ENCODE results near the gene ROS1.

Gene ROS1

DNA sequence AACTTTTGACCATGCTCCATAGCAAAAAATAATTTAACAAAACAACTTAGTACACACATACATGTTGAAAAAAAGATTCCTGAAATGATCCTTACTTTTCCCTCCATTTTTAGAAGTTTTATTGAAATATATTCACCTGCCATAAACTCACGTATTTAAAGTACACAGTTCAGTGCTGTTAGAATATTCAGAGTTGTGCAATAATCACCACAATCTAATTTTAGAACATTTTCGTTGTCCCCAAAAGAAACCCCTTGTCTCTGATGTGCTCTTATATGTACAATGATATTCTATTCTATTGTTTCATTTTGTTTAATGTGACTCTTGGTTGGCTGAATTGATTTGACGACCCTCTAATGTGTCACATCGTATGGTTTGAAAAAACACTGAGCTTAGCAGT, 15.9 kb downstream of the ROS1 start:
- TF ChIP-seq GATA1 (IDR thresholded peaks at IDR 0.05; ENCODE audit: low read depth, low read length) (no peak), POLR2A (IDR thresholded peaks at IDR 0.05; ENCODE audit: low read length) (no peak)
- DNase-seq = no peak

DNA sequence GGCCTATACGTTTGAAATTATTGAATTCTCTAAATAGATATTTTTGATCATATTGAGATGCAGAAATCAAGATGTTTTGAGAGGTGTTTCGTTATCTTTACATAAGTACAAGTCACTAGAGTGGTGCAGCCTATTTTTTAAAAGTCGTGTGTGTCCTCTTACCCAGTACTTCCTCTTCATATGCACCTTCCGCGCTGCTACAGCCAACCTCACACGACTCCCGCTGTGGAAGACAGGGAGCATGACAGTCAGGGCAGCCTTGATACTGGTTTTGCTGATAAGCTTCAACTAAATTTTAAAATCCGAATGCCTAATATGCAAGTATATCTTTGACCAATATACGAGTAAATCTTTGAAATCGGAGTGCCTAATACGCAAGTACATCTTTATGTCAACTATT, 16.3 kb downstream of the ROS1 start:
- no peak for TF ChIP-seq GATA1 (IDR thresholded peaks at IDR 0.05; ENCODE audit: low read depth, low read length)
- no peak for TF ChIP-seq POLR2A (IDR thresholded peaks at IDR 0.05; ENCODE audit: low read length)
- DNase-seq = no peak

DNA sequence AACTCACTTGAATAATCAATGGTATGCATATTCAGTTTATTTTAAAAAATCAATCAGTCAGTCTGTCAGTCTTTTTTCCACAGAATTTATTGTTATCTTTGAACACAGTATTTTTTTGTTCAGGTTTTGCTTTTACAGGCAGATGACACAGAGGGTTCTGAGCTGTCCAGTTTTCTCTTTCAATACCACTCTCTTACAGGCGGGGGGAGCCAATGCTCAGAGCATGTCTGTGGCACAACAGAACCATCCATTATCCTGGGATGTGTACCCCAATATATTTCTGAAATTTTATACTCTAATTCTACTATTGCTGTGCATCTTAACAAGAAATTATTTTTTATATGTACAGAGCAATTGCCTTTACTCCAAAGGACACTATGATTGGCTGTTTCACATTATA, 21.2 kb downstream of the ROS1 start:
- TF ChIP-seq GATA1 (IDR thresholded peaks at IDR 0.05; ENCODE audit: low read depth, low read length) = no peak
- no peak for TF ChIP-seq POLR2A (IDR thresholded peaks at IDR 0.05; ENCODE audit: low read length)
- peak in 1 of 2 experiments; percentile 4 for DNase-seq

DNA sequence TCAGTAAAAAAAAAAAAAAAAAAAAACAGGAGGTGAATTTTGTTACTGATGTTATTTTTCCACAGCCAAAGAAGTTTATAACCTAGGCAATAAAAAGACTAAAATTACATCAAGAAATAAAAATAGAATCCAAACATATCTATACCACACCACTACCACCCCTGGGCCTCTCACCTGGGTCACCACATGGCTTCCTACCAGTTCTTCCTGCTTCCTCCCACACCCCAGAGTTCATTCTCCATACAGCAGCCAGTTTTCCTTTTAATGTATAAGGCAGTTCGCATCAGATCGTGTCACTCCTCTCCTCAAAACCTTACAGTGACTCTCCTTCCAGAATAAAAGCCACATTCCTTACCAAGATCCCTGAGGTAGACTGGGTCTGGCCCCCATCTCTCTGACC, 23.9 kb downstream of the ROS1 start:
- TF ChIP-seq POLR2A (IDR thresholded peaks at IDR 0.05; ENCODE audit: low read length) (no peak), GATA1 (IDR thresholded peaks at IDR 0.05; ENCODE audit: low read depth, low read length) (no peak)
- no peak for DNase-seq

DNA sequence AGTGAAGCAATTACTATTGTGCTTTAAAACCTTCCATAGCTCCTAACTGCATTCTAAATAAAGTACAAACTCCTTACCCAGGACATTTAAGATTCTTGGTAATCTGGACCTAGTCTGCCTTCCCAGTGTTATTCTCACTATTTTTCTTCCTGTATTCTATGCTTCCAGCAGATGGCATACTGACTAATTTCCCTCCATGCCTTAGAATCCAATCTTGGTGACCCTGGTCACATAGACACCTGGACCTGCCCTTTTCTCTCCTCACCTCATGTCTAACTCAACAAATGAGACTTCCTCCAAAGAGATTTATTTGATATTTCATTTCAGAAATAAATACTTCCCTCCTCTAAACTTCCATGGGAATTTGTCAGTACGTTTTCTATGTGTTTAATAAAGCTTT, 25.8 kb downstream of the ROS1 start:
- TF ChIP-seq POLR2A (IDR thresholded peaks at IDR 0.05; ENCODE audit: low read length) = no peak
- no peak for TF ChIP-seq GATA1 (IDR thresholded peaks at IDR 0.05; ENCODE audit: low read depth, low read length)
- peak in 1 of 2 experiments; percentile 1 for DNase-seq

DNA sequence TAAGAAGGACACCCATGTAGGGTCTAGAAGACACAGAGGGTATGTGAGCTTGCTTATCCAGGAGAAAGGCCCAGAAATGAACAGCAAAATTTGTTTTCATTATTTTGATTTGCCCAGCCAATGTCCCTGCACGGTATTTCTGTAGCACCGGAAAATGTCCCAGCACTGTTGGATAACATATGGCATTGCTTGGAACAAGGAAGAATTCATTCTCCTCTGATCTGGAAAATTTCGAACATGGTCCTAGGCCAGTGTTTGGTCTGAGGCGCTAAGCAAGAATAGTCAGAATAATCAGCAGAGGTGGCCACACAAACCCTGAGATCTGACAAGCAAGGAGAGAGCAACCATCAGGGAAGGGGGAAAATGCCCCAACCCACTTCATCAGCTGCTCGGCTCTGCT, 26.6 kb downstream of the ROS1 start:
- DNase-seq = no peak
- no peak for TF ChIP-seq POLR2A (IDR thresholded peaks at IDR 0.05; ENCODE audit: low read length)
- no peak for TF ChIP-seq GATA1 (IDR thresholded peaks at IDR 0.05; ENCODE audit: low read depth, low read length)

DNA sequence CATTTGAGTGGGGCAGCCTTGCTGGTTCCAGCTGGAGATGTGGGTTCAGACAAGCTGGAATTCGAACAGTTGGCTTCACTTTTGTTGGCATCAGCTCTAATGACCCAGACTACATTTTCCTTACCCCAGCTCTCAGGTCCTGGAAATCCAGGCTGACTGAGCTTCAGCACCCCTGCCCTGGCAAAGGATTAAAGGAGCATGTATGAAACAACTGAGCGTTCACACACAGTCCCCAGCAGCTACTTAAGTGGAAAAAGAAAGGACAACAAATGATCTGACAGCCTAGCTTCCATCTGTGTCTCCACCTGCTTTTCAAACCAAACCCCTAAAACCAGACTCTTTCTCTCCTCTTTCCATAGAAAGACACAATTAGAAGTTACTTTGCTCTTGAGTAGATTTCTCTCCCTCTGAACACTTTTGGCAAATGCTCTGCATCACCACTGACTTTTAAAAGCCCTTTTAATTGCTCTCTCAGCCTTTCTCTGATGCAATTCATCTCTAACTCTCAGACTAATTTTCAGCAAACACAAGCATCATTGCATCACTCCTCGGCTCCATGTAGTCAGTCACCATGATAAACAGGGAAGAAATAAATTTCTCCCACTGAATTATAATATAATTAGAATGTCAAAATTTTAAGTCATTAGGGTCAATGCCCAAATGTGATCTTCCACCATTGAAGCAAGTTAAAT, 28.1 kb downstream of the ROS1 start:
- no peak for TF ChIP-seq POLR2A (IDR thresholded peaks at IDR 0.05; ENCODE audit: low read length)
- no peak for TF ChIP-seq GATA1 (IDR thresholded peaks at IDR 0.05; ENCODE audit: low read depth, low read length)
- no peak for DNase-seq

DNA sequence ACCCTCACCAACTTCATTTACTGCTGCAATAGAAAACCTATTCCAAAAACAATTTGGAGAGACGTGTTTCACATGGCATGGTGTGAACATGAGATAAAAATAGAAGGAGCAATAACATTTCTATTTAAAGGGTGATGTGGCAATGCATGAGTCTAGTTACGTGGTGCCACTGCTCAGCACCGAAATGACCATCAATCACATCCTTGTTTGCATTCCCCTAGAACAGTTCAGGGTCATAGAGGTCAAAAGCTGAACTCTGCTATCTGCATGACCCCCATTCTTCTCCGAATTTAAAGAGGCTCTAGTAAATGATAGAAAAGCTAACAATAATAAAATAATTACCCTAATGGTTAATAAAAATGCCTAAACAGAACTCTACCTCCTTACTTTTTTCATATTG, 29.5 kb downstream of the ROS1 start:
- no peak for DNase-seq
- TF ChIP-seq GATA1 (IDR thresholded peaks at IDR 0.05; ENCODE audit: low read depth, low read length) (no peak), POLR2A (IDR thresholded peaks at IDR 0.05; ENCODE audit: low read length) (no peak)

DNA sequence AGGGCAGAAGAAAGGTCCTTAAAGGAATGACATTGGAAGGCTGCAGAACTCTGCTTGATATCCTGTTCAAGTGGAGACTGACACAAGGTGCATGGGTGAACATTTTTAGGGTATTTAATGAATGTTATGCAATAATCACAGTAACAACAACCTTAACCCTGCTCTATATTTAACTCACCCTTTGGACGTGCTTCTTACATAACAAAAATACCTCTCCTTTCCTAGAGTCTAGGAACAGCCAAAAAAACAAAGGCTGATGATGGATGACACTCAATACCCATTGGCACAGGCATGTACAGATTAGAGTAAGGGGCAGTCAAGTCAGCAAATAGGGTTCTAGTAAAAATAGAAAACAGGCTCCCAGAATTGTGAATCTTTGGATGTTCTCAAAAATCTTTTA, 30.6 kb downstream of the ROS1 start:
- DNase-seq = no peak
- TF ChIP-seq POLR2A (IDR thresholded peaks at IDR 0.05; ENCODE audit: low read length) (no peak), GATA1 (IDR thresholded peaks at IDR 0.05; ENCODE audit: low read depth, low read length) (no peak)

DNA sequence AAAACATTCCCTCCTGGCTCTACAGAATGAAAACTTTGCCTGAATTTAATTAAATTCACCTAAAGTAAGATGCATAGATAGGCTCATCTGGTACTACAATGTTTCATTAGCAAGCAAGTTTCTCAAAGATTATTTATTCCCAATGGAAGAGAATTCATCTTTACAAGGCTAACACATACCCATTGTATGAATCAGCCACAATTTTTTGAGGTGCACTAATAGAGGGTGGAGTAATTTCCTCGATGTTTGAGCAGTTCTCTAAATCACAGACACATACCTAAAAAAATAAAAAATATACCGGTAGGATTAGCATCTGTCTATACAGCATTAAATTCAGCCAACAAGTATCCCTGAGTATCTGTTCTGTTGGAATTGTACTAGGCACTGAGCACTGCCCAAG, 32.7 kb downstream of the ROS1 start:
- TF ChIP-seq POLR2A (IDR thresholded peaks at IDR 0.05; ENCODE audit: low read length) = no peak
- DNase-seq = no peak

DNA sequence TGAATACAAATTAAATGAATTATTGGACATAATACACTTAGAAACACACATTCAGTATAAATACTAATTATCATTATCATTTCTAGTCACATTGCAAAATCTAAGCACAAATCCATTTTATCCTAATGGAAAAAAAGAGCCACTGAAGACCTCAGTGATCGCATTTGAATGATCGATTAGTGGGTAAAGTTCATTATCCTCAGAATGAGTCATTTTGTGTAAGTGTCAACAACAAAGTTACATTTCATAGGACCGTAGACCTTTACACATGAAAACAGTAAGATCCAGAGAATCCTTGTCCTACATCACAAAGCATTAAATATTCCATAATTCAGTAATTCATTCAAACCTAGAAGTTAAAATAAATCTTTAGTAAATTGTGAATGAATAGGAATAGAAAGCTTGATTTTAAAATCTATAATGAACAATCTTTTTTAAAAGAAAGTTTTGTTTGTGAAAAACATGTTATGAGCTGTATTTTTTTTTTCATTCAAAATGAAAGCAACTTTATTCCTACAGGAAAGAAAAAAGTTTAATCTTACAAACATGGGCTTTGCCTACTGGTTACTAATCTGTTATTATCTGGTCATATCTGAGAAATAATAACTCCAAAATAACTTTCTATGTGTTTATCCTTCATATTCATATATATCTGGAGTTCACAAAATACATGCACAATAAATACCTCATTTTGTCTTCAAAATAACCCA, 33.7 kb downstream of the ROS1 start:
- TF ChIP-seq GATA1 (IDR thresholded peaks at IDR 0.05; ENCODE audit: low read depth, low read length) (no peak), POLR2A (IDR thresholded peaks at IDR 0.05; ENCODE audit: low read length) (no peak)

DNA sequence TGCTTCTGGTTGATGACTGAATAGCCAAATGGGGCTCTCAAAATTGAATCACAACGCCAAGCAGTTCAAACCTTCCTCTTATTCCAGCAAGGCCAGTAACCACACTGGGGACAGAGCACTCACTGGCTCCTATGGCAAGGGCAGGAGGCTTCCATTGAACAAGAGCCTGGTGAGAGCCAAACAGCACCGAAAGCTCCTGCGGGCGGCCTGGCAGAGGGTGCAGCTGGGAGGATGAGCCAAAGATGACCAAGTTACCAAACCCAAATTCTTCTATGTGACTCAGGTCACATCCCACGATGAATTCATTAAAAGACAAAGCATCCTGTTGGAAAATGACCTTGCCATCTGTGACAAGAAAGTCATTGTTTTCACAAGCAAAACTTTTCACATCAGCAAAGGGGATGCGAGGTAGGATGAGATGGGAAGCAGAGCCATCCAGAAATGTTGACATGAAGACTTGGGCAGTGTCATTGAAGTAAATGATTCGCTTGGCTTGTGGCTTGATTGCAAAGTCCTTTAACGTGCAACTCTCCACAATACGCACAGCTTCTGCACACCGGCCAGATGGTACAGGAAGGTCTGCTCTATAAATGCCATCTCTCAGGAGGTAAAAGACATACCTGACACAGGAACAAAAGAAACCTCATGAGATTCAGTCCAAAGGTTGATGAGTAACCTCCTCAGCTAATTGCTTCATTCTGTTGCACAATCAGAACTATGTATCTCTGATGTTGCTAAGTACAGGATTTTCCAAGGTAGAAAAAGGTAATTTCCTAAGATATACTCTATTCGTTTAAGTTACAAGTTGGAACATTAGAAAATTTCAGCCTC, 36.3 kb downstream of the ROS1 start:
- no peak for DNase-seq
- no peak for TF ChIP-seq GATA1 (IDR thresholded peaks at IDR 0.05; ENCODE audit: low read depth, low read length)
- no peak for TF ChIP-seq POLR2A (IDR thresholded peaks at IDR 0.05; ENCODE audit: low read length)

More for the DNA sequence above, 33.7 kb downstream of the ROS1 start:
- no peak for DNase-seq

DNA sequence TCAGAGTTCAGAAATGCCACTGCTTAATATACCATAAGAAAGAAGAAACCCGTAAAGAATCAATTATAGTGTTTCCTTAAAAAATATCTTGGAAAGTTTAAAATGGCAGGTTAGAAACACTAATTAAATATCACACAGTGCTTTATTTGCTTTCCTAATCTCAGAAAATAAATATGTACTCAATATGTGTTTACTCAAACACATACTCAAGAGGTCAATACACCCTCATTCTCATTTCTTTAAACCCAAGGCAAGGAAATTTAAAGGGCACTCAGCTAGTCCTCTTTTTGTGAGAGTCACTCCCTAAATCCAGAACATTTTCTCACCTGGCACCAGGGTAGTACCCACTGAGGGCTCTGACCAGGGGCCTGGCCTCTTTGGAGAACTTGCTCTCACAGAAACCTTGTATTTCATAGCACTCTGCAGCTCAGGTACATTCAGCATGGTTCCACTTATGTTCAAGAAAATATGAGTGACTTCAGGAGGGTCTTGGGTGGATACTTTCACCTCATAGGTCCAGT, 38.2 kb downstream of the ROS1 start:
- DNase-seq = no peak
- no peak for TF ChIP-seq GATA1 (IDR thresholded peaks at IDR 0.05; ENCODE audit: low read depth, low read length)
- TF ChIP-seq POLR2A (IDR thresholded peaks at IDR 0.05; ENCODE audit: low read length) = no peak

DNA sequence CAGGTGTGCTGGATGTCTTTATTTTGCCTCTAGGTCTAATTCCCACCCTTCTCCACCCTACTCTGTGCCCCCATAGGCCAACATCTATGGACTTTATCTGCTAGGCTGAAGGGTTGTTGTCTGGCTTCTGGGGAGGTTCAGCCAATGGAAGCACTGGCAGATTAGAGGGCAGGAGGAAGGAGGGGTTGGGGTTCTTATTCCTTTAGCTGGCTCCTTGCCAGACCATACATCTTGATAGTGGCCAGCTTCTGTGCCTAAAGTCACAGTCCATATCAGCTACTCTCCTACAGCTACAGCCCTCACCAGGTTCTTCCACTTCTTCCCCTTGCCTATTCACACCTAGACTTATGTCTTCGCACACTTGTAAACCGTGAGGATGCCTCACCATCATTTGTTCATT, 41.1 kb downstream of the ROS1 start:
- TF ChIP-seq POLR2A (IDR thresholded peaks at IDR 0.05; ENCODE audit: low read length) (no peak), GATA1 (IDR thresholded peaks at IDR 0.05; ENCODE audit: low read depth, low read length) (no peak)
- peak; percentile 47 to 52 for DNase-seq

Data from erythroblast (primary cell).